Measurements from ENCODE around the gene KLHL18.
"Not testable (repeated sequence)": the region's sequence is repeated elsewhere in the genome, so short reads cannot be mapped to it uniquely, and the experiment has no call there.

KLHL18 gene

GRCh38 chr3:47274652-47275051 is 8.1 kb upstream of the KLHL18 start:
- no peak for DNase-seq (ENCODE audit: low spot score)

- DNase-seq (ENCODE audit: low spot score): no peak
Observed at GRCh38 chr3:47276558-47276957, 6.2 kb upstream of the KLHL18 start.

- no peak for DNase-seq (ENCODE audit: low spot score)
Observed at GRCh38 chr3:47280519-47280918, 2.2 kb upstream of the KLHL18 start.

GRCh38 chr3:47283193-47283537 is 421 bp downstream of the KLHL18 start:
- no peak for DNase-seq (ENCODE audit: low spot score)

- DNase-seq (ENCODE audit: low spot score): no peak
Observed at GRCh38 chr3:47283591-47284364, 1.0 kb downstream of the KLHL18 start.

- DNase-seq (ENCODE audit: low spot score): no peak
Observed at GRCh38 chr3:47288966-47289910, 6.5 kb downstream of the KLHL18 start.

GRCh38 chr3:47291158-47291753 is 8.5 kb downstream of the KLHL18 start:
- DNase-seq (ENCODE audit: low spot score): no peak

- not testable (repeated sequence) for DNase-seq (ENCODE audit: low spot score)
Observed at GRCh38 chr3:47291754-47292420, 9.1 kb downstream of the KLHL18 start.

GRCh38 chr3:47293822-47294221 is 11.1 kb downstream of the KLHL18 start:
- DNase-seq (ENCODE audit: low spot score): no peak

GRCh38 chr3:47294392-47294791 is 11.6 kb downstream of the KLHL18 start:
- no peak for DNase-seq (ENCODE audit: low spot score)

- DNase-seq (ENCODE audit: low spot score): no peak
Observed at GRCh38 chr3:47295322-47295721, 12.6 kb downstream of the KLHL18 start.

- no peak for DNase-seq (ENCODE audit: low spot score)
Observed at GRCh38 chr3:47295976-47296375, 13.2 kb downstream of the KLHL18 start.

- DNase-seq (ENCODE audit: low spot score): no peak
Observed at GRCh38 chr3:47296562-47297302, 14.0 kb downstream of the KLHL18 start.

GRCh38 chr3:47298439-47298838 is 15.7 kb downstream of the KLHL18 start:
- DNase-seq (ENCODE audit: low spot score): no peak

GRCh38 chr3:47299381-47300318 is 16.9 kb downstream of the KLHL18 start:
- no peak for DNase-seq (ENCODE audit: low spot score)

GRCh38 chr3:47301456-47301855 is 18.7 kb downstream of the KLHL18 start:
- DNase-seq (ENCODE audit: low spot score): no peak

- DNase-seq (ENCODE audit: low spot score): no peak
Observed at GRCh38 chr3:47306022-47306421, 23.3 kb downstream of the KLHL18 start.

- not testable (repeated sequence) for DNase-seq (ENCODE audit: low spot score)
Observed at GRCh38 chr3:47309231-47309630, 26.5 kb downstream of the KLHL18 start.

- DNase-seq (ENCODE audit: low spot score): no peak
Observed at GRCh38 chr3:47310391-47310790, 27.6 kb downstream of the KLHL18 start.

GRCh38 chr3:47313341-47314055 is 30.8 kb downstream of the KLHL18 start:
- no peak for DNase-seq (ENCODE audit: low spot score)

Data from HuH-7.5 (cell line).